HG03439 (cell line): ENCODE results near the gene BEST4.
"Not testable (repeated sequence)": the region's sequence is repeated elsewhere in the genome, so short reads cannot be mapped to it uniquely, and the experiment has no call there.

Source experiments
- ATAC-seq: cut with Tn5 transposase; IDR thresholded peaks from one replicate; pipeline ENCODE4 v1.9.1; 2021; ENCODE audit warnings: mild to moderate bottlenecking, moderate library complexity; ENCODE audit not compliant: unreplicated experiment

BEST4 gene

DNA sequence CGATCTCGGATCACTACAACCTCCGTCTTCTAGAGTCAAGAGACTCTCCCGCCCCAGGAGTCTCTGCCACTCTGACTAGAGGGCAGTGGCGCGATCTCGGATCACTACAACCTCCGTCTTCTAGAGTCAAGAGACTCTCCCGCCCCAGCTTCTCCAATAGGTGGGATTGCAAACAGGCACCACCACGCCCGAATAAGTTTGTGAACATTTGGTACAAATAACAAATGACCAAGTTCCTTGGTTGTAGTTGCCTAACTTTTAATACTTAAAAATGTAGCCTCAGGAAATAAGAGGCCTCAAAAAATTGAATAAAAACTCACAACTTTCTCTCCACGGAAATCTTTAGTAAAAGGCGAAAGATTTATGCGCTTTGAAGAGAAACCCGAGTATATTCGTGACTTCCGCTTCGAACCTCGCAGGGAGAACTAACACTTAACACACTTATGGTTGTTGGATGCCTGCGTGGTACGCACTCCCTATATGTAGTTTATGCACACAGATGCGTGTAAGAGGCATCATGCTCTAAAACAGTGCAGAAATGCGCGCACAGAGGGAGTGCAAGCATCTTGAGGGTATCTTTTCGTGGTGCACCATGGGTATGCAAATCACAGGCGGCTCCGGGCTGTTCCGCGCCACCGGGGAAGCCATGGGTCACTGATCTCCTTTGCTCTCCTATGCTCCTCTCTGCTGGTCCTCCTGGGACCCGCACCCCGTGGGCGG, 31.8 kb upstream of the BEST4 start:
- peak; percentile 79 for ATAC-seq

GRCh38 chr1:44819196-44819607, 31.2 kb upstream of the BEST4 start:
- ATAC-seq = no peak

DNA sequence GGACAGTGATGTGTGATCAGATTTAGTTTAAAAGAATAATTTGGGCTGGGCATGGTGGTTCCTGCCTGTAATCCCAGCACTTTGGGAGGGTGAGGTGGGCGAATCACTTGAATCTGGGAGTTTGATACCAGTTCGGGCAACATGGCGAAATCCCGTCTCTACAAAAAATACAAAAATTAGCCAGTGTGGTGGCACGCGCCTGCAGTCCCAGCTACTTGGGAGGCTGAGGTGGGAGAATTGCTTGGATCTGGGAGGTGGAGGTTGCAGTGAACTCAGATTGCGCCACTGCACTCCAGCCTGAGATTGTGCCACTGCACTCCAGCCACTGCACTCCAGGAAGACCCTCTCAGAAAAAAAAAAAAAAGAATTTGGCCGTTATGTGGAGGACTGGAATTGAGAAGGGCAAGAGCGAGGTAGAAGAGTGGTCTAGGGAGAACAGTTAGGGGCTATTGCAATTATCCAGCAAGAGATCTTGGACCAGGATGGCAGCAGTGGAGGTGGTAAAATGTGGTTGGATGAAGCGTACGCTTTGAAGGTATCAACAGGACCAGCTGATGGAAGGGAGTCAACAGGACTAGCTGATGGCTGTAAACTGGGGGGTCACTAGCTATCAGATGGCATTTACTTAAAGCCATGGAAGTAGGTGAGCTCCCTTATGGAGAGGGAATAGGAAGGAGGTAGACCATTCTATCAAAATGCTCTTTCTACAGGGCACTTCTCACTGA, 30.0 kb upstream of the BEST4 start:
- ATAC-seq = no peak

GRCh38 chr1:44817307-44817706, 29.3 kb upstream of the BEST4 start:
- ATAC-seq = no peak

GRCh38 chr1:44815926-44816325, 28.0 kb upstream of the BEST4 start:
- not testable (repeated sequence) for ATAC-seq

DNA sequence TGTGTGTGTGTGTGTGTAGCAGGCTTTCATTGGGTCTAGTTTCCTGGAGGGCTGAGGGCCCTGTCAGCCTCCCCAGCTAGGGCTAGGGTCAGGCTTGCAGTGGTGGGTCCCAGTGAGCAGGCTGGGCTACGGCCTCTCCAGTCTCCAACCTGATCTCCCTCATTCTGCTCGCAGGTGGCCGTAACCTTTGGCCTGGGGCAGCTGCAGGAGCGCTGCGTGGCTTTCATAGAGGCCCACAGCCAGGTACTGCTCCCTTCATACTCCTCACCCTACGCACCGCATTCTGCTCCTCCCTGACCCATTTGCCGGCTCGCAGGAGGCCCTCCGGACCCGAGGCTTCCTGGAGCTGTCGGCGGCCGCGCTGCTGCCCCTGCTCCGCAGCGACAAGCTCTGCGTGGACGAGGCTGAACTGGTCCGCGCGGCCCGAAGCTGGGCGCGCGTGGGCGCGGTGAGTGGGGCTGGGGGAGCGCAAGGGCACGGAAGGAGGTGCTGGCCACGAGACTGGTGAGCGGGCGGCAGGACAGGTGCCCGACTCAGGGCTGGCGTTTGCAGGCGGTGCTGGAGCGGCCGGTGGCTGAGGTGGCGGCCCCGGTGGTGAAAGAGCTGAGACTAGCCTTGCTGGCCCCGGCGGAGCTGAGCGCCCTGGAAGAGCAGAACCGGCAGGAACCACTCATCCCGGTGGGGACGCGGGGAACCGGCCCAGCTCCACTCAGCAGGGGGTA, 25.0 kb upstream of the BEST4 start:
- no peak for ATAC-seq

DNA sequence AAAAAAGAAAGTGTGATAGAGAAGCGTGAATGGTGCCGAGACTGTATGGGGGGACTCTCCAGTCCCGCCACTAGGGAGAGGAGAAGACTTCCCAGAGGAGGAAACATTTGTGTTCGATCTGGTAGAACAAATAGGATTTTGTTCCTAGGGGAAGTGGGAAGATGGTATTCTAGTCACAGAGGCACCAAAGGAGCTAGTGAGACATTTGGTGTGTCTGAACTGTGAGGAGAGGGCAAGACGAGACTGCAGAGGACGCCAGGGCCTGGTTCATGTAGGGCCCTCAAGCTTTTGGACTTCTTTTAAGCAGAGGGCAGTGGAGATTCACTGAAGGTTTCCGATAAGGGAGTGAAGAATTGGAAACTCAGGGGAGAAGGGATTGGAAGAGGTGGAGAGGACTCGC, 23.3 kb upstream of the BEST4 start:
- ATAC-seq = no peak

DNA sequence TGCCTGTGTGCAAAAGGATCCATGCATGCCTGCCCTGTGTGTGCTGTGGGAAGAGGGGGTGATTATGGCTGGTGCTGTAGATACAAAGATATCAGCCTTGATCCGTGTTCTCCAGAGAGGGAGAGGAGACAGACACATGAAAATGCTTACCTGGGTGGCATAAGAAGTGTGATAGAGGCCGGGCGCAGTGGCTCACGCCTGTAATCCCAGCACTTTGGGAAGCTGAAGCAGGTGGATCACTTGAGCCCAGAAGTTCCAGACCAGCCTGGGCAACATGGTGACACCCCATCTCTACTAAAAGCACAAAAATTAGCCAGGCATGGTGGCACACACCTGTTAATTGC, 22.8 kb upstream of the BEST4 start:
- not testable (repeated sequence) for ATAC-seq

DNA sequence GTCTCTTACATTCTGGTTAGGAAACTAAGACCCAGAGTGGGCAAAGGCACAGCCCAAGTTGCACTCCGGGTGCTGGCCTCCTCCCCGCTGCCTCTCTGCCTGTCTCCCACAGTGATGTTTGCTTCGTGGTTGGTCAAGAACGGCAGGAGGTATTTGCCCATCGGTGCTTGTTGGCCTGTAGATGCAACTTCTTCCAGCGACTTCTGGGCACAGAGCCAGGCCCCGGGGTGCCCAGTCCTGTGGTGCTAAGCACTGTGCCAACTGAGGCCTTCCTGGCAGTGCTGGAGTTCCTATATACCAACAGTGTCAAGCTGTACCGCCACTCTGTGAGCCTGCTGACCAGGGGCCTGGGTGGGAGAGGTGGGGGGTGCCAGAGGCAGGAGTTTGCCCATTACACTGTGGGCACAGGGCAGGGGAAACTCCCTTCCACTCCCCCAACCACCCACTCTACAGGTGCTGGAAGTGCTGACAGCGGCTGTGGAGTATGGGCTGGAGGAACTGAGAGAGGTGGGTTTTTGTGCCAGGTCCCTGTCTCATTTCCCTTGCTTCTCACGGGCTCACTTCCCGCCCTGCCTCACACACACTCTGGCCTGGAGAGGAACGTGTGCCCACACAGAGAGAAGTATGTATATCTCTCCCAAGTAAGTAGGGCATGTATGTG, 22.3 kb upstream of the BEST4 start:
- ATAC-seq = no peak

DNA sequence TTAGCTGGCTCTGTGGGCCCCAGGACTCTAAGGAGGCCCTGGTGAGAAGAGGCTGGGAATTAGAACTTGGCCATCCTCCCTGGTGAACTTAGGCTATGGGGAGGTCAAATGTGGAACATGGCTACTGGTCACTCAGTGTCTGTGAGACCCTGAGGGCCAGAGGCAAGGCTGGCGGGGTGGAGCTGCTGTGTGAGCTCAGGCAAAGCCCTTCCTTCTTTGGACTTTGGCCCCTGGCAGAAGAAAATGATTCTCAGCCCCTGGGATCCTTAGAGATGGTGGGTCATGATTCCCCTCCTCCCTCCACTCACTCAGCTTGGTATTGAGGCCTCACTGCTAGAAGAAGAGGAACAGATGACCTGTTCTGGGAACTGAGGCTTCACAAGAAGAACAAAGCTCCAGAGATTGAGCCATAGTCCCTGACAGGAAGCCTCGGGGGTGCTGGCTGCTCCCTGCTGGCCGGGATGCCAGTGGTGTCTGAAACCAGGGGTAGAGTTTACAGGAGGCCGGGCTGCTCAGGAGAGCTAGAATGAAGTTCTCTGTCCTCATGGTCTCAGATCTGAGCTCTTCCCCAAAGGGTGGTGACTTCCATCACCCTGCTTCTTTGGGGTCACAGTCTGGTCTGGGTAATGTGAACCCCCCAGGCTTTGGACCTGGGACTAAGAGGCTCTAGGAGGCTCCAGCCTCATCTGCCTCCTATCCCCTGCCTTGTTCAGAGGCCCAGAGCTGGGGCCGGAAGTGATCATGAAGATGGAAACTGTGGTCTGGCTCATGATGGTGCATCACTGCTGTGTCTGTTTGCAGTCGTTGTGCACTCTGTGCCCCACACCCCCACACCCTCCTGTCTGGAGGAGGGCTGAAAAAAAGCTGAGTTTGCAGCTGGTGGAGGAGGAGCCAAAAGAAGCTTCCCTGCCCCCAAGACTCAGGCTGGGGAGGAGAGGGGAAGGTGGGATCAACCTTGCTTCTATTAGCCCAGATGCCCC, 21.3 kb upstream of the BEST4 start:
- ATAC-seq = peak; percentile 32

DNA sequence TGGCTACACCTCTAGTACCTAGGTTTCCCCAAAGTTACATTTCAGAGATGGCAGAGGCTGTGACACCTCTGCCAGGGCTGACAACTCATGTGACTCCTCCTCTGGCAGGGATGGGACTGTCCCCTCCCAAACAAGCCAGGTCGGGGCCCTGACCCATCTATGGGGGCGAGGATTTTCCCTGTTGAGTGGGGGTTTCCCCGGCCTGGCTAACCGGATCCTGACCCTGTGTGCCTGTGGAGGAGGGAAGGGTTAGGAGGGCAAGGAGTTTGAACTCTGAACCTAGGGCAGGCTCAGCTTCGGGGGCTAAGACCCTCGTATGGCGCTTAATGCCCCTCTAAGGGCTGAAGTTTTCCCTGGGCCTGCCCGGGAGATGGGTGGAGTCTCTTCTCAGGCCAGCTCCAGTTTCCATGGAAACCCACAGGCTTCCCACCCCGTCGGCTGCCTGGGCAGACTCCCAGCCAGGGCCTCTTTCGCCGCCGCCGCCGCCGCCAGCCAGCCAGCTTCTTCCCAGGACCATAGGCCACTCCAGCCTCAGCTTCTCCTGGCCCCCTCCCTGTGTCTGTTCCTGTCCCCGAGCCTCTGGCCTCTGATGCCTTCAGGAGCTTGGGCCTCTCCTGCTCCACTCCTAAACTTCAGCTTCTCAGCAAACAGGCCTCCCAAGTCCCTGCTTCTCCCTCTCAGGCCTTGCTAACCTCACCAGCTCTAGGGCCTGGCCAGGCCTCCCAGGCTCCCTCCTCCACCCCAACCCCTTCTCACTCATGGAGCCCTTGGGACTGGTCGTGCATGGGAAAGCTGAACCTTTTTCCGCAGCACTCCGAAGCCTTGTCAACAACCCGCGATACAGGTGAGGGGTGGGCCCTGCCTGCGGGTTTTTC, 20.3 kb upstream of the BEST4 start, which contains the start of gene BTBD19:
TSS of gene BTBD19 (plus strand) at position 461 of the 875 bp plus-strand sequence. CDS start at position 759, 298 bp downstream.
- peak; percentile 39 for ATAC-seq

DNA sequence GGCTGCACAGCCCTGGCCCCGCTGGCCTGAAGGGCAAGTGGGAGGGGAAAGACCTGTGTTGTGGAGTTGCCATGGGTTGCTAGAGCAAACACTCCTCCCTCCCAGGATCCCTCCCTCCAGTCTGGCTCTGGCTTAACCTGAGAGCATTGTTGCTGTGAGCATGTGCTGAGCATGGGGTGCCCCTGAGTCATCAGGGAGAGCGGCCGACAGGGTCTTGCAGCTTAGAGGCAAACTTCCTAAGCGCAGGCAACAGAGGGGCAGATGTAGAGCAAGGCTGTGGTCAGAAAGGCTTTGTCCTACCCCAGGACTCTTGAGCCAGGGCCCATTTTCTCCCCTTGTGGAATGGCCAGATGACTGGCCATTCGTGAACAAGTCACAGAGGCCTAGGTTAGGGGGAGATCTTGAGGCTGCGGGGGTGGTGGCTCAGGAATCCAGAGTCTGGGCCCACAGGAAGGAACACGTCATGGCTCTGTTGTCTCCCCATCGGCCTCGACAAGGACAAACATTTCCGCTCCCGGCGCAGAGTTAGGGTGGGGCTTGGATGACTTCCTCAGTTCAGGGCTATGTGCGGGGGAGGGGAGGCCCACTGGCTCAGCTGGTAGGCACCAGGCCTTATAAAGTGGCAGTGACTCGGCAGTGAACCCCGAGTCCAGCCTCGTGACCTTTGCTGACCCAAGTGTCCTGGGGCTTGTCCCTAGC, 19.5 kb upstream of the BEST4 start:
- peak; percentile 36 for ATAC-seq

DNA sequence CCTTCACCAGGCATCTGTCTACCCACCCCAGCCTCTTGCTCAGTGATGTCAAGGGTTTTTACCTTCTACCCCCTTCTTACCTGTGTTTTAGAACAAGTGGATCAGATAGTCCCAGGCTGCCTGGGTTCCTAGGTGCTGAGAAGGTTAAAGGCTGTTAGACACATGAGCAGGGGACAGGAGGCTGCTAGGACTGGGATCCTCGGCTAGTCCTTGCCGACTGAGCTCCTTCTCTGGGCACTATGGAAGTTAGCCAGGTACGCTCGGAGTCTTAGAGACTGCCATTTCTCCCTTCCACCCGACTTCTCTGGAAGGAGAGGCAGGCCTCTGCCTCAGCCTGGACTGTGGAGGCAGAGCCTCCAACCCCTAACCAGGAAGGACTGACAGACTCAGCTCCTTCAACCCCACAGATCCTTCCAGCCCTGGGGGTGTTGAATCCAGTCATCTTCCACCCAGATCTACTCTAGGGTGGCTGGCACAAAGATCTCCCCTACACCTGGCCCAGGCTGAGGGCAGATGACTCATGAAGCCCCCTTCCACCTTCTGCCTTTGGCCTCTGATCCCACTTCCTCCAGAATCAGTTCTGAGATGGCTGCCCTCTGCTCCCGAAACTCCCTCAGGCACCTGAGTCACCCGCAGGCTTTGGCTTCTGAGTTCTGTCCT, 18.9 kb upstream of the BEST4 start, which contains the start of gene DYNLT4:
TSS of gene DYNLT4 (minus strand) at position 648 of the 660 bp plus-strand sequence. CDS start 683 bp downstream, outside the sequence.
- no peak for ATAC-seq

- ATAC-seq = no peak
Measured at GRCh38 chr1:44806025-44806703, 18.2 kb upstream of the BEST4 start.

- no peak for ATAC-seq
Measured at GRCh38 chr1:44805311-44806024, 17.5 kb upstream of the BEST4 start.

- ATAC-seq = no peak
Measured at GRCh38 chr1:44803312-44804095, 15.5 kb upstream of the BEST4 start.
